Measurements from ENCODE around the gene MIA.

GRCh38 chr19:40810160-40810559 lies 34.8 kb downstream of the MIA start:
- no peak for TF ChIP-seq CTCF (IDR thresholded peaks at IDR 0.05; ENCODE audit: low read length)
- no peak for TF ChIP-seq EZH2phosphoT487 (IDR thresholded peaks at IDR 0.05; ENCODE audit: low read length)
- no peak for TF ChIP-seq EZH2 (optimal IDR thresholded peaks at IDR 0.05; ENCODE audit: low read depth, low read length)

Data from MM.1S (cell line).